CD4-positive, CD25-positive, alpha-beta regulatory T cell (primary cell): ENCODE data around the gene MAZ. TPM values are rescaled to one million over a fixed set of nuclear protein-coding genes. Genes with fewer than 3 reads are reported as not detected.

Source experiments
- ATAC-seq, 2 donors: fragments of 150-1000 bp; cut with Tn5 transposase; one replicate each; pipeline ENCODE4 v1.10.0; 2021; ENCODE audit warnings: low read depth in 2 of 2, moderate number of reproducible peaks in 2 of 2, moderate library complexity in 1 of 2
- DNase-seq, 3 donors: peaks; one replicate each; pipeline versions ENCODE4 v3.0.0 to v3.0.0-alpha.2; 2012 to 2022; ENCODE audit warnings: mixed read lengths in 1 of 3
- H3K27ac ChIP-seq: one replicate; pipeline ENCODE4 v1.7.0; 2013; ENCODE audit warnings: mild to moderate bottlenecking, low read length; ENCODE audit not compliant: insufficient read depth, poor library complexity, severe bottlenecking
- H3K27me3 ChIP-seq: one replicate; pipeline ENCODE4 v1.7.0; 2013; ENCODE audit warnings: low read length; ENCODE audit not compliant: control insufficient read depth, insufficient read depth
- H3K36me3 ChIP-seq: one replicate; pipeline ENCODE4 v1.7.0; 2013; ENCODE audit warnings: mild to moderate bottlenecking, low read length, moderate library complexity; ENCODE audit not compliant: control insufficient read depth, insufficient read depth
- H3K4me1 ChIP-seq: 2 replicates; pipeline ENCODE4 v1.7.0; 2013; ENCODE audit warnings: mild to moderate bottlenecking, low read length; ENCODE audit not compliant: insufficient read depth, control insufficient read depth, poor library complexity, severe bottlenecking
- H3K4me3 ChIP-seq: one replicate; pipeline ENCODE4 v1.7.0; 2013; ENCODE audit warnings: low read depth, mild to moderate bottlenecking, low read length, moderate library complexity
- H3K9me3 ChIP-seq, 2 experiments: 1 replicate in 1 of 2; 2 replicates in 1 of 2; pipeline ENCODE4 v1.7.0; 2013; ENCODE audit warnings: low read length in 2 of 2, mild to moderate bottlenecking in 1 of 2, moderate library complexity in 1 of 2; ENCODE audit not compliant: control insufficient read depth in 2 of 2
- H3K27ac Mint-ChIP-seq, 3 donors: one replicate each; pipeline ENCODE4 v1.8.0; 2020 to 2022; ENCODE audit warnings: mild to moderate bottlenecking in 3 of 3, mixed read lengths in 3 of 3, moderate library complexity in 2 of 3
- H3K27me3 Mint-ChIP-seq: one replicate; pipeline ENCODE4 v1.8.0; 2022; ENCODE audit warnings: mild to moderate bottlenecking, mixed read lengths
- H3K36me3 Mint-ChIP-seq: one replicate; pipeline ENCODE4 v1.8.0; 2020; ENCODE audit warnings: mixed read lengths
- H3K4me1 Mint-ChIP-seq, 4 donors: one replicate each; pipeline ENCODE4 v1.8.0; 2020 to 2022; ENCODE audit warnings: mixed read lengths in 4 of 4, mild to moderate bottlenecking in 1 of 4
- H3K4me3 Mint-ChIP-seq, 4 donors: one replicate each; pipeline ENCODE4 v1.8.0; 2020 to 2022; ENCODE audit warnings: mild to moderate bottlenecking in 4 of 4, mixed read lengths in 4 of 4, moderate library complexity in 3 of 4
- H3K9me3 Mint-ChIP-seq, 7 donors: one replicate each; pipeline ENCODE4 v1.8.0; 2020 to 2022; ENCODE audit warnings: mixed read lengths in 7 of 7, mild to moderate bottlenecking in 3 of 7, moderate library complexity in 2 of 7
- polyA plus RNA-seq, 4 donors: library from polyadenylated mRNA; unstranded; fragments of 300-500 nt; fragmentation: Illumina TruSeq; gene quantifications; one replicate each; pipeline ENCODE4 v1.2.3, GENCODE V29; 2021
- total RNA-seq: library from RNA; stranded (reverse); gene quantifications from one replicate; pipeline ENCODE4 v1.2.3, GENCODE V29; 2022

MAZ gene
- total and polyA plus RNA-seq, 5 donors from 2014 or later, result 36.9 to 224 (median 47.0) TPM

DNA sequence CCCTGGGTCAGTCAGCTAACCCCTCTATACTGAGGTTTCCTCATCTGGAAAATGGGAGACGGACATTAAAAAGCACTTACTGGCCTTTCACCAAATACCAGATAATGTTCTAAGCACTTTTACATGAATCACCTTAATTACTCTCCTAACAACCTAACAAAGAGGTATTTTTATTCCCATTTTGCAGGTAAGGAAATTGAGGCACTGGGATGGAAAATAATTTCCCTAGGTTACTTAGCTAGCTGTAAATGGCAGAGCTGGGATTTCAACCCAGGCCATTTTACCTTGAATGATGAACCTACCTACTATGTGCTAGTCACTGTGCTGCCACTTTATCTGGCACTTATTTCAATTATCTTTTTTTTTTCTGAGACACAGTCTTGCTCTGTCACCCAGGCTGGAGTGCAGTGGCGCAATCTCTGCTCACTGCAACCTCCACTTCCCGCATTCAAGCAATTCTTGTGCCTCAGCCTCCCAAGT, 12.1 kb upstream of the MAZ start:
- Mint-ChIP-seq H3K27ac (peak overlapping the region in 1 of 3 donors; percentile 1), H3K4me1 (peaks cover 16 to 44% (median 33%) of the 10 kb centered on the region in 4 donors), H3K4me3 (peak overlapping the region in 1 of 4 donors; percentile 71), H3K36me3 (peaks cover 28% of the 10 kb centered on the region), H3K9me3 (no peaks in the 10 kb centered on the region), H3K27me3 (peaks cover 8% of the 10 kb centered on the region)
- peaks cover 36% of the 10 kb centered on the region for H3K4me1 ChIP-seq
- peaks cover 30% of the 10 kb centered on the region for H3K36me3 ChIP-seq
- H3K27ac ChIP-seq, result no peak overlapping the region
- no peaks in the 10 kb centered on the region for H3K9me3 ChIP-seq
- DNase-seq, result no peak
- ATAC-seq, result no peak
- no peaks in the 10 kb centered on the region for H3K27me3 ChIP-seq
- H3K4me3 ChIP-seq, result no peak overlapping the region

GRCh38 chr16:29802416-29802935, 3.9 kb upstream of the MAZ start:
- H3K27ac Mint-ChIP-seq, result peak overlapping the region in 2 of 3 donors; percentile 25 to 75
- peaks cover 16% of the 10 kb centered on the region for H3K4me1 ChIP-seq
- no peak for ATAC-seq
- peak overlapping the region; percentile 7 to 90 (median 40) for H3K4me3 Mint-ChIP-seq
- no peak overlapping the region for H3K27ac ChIP-seq
- H3K4me1 Mint-ChIP-seq, result peaks cover 4 to 22% (median 18%) of the 10 kb centered on the region in 4 donors
- no peaks in the 10 kb centered on the region for H3K27me3 ChIP-seq
- no peak for DNase-seq
- H3K4me3 ChIP-seq, result no peak overlapping the region
- H3K36me3 ChIP-seq, result peaks cover 50% of the 10 kb centered on the region
- no peaks in the 10 kb centered on the region for H3K9me3 ChIP-seq
- H3K9me3 Mint-ChIP-seq, result peaks cover 0 to 2% (median 0%) of the 10 kb centered on the region in 7 donors
- H3K36me3 Mint-ChIP-seq, result peaks cover 34% of the 10 kb centered on the region
- peaks cover 4% of the 10 kb centered on the region for H3K27me3 Mint-ChIP-seq

DNA sequence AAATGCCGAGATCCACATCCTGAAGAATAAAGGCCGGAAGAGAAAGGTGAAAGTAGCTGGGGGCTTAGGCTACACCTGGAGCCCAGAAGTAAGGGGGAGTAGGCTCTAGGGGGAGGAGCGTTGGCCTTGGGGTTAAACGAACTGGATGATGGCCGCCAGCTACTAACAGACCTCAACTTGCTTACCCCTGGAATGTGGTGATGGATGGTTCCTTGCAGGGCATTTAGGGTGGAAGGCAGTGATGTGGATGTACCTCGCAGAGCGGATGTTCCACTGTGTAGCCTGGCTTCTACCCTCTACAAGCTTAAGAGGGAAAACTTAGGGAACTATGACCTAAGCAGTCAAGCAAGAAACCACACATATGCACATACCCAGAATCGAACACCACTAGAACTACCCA, 2.3 kb upstream of the MAZ start:
- Mint-ChIP-seq H3K27me3 (peaks cover 11% of the 10 kb centered on the region), H3K36me3 (peaks cover 26% of the 10 kb centered on the region), H3K4me1 (peaks cover 4 to 38% (median 25%) of the 10 kb centered on the region in 4 donors), H3K27ac (peak overlapping the region; percentile 99 to 100 (median 100)), H3K9me3 (peaks cover 0 to 2% (median 0%) of the 10 kb centered on the region in 7 donors), H3K4me3 (peak overlapping the region; percentile 90 to 100 (median 100))
- DNase-seq (no peak), ATAC-seq (no peak)
- Histone ChIP-seq H3K9me3 (no peaks in the 10 kb centered on the region), H3K27me3 (no peaks in the 10 kb centered on the region), H3K27ac (peak overlapping the region; percentile 94), H3K36me3 (peaks cover 35% of the 10 kb centered on the region), H3K4me1 (peaks cover 32% of the 10 kb centered on the region), H3K4me3 (peak overlapping the region; percentile 72)

DNA sequence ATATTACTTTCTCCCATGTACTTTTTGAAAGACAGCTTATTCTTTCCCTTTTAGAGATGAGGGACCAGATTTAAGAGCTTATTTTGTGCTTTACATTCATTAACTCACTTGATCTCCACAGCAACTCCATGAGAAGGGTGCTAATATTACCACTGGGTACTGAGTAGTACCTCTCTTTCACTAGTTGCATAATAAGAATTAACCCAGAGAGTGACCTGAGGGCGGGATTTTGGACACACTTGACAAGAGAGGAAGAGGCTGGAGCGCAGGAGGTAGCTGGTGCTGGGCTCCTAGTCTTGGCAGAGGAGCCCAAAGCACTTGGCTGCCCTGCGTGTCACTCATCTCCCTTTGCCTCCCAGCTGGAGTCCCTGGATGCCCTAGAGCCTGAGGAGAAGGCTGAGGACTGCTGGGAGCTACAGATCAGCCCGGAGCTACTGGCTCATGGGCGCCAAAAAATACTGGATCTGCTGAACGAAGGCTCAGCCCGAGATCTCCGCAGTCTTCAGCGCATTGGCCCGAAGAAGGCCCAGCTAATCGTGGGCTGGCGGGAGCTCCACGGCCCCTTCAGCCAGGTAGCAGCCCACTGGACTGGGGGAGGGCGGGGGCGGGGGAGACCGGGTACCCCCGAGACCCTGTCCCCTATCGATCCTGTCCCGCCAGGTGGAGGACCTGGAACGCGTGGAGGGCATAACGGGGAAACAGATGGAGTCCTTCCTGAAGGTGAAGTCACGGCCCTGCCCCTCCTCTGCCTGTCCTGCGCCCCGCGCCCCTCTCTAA, 1.7 kb upstream of the MAZ start:
- H3K9me3 Mint-ChIP-seq, result peaks cover 0 to 2% (median 0%) of the 10 kb centered on the region in 7 donors
- H3K27me3 Mint-ChIP-seq, result peaks cover 11% of the 10 kb centered on the region
- no peaks in the 10 kb centered on the region for H3K27me3 ChIP-seq
- H3K9me3 ChIP-seq, result no peaks in the 10 kb centered on the region
- peaks cover 20% of the 10 kb centered on the region for H3K36me3 Mint-ChIP-seq
- peak overlapping the region; percentile 72 for H3K4me3 ChIP-seq
- peak overlapping the region; percentile 90 to 100 (median 100) for H3K4me3 Mint-ChIP-seq
- DNase-seq, result no peak
- peaks cover 28% of the 10 kb centered on the region for H3K36me3 ChIP-seq
- H3K27ac ChIP-seq, result peak overlapping the region; percentile 94
- H3K27ac Mint-ChIP-seq, result peak overlapping the region; percentile 99 to 100 (median 100)
- H3K4me1 Mint-ChIP-seq, result peaks cover 4 to 42% (median 25%) of the 10 kb centered on the region in 4 donors
- H3K4me1 ChIP-seq, result peaks cover 38% of the 10 kb centered on the region
- peak in 1 of 2 donors; percentile 1 for ATAC-seq

GRCh38 chr16:29805232-29806098, 864 bp upstream of the MAZ start:
- Histone ChIP-seq H3K4me3 (peak overlapping the region; percentile 72), H3K36me3 (peaks cover 28% of the 10 kb centered on the region), H3K27ac (peak overlapping the region; percentile 94), H3K9me3 (no peaks in the 10 kb centered on the region), H3K27me3 (no peaks in the 10 kb centered on the region), H3K4me1 (peaks cover 46% of the 10 kb centered on the region)
- Mint-ChIP-seq H3K36me3 (peaks cover 19% of the 10 kb centered on the region), H3K27ac (peak overlapping the region; percentile 99 to 100 (median 100)), H3K4me1 (peaks cover 4 to 50% (median 32%) of the 10 kb centered on the region in 4 donors), H3K4me3 (peak overlapping the region; percentile 90 to 100 (median 100)), H3K9me3 (peaks cover 0 to 2% (median 0%) of the 10 kb centered on the region in 7 donors), H3K27me3 (peaks cover 11% of the 10 kb centered on the region)
- DNase-seq, result peak; percentile 96 to 99 (median 98)
- peak; percentile 70 to 75 for ATAC-seq

GRCh38 chr16:29806641-29807425, 504 bp downstream of the MAZ start:
- Histone ChIP-seq H3K4me3 (no peak overlapping the region), H3K27me3 (no peaks in the 10 kb centered on the region), H3K9me3 (no peaks in the 10 kb centered on the region), H3K27ac (peak overlapping the region; percentile 90), H3K36me3 (peaks cover 15% of the 10 kb centered on the region), H3K4me1 (peaks cover 60% of the 10 kb centered on the region)
- ATAC-seq (no peak), DNase-seq (peak in 2 of 3 donors; percentile 42 to 73)
- Mint-ChIP-seq H3K4me1 (peaks cover 4 to 64% (median 41%) of the 10 kb centered on the region in 4 donors), H3K27me3 (peaks cover 16% of the 10 kb centered on the region), H3K9me3 (no peaks in the 10 kb centered on the region), H3K27ac (peak overlapping the region; percentile 38 to 98 (median 96)), H3K36me3 (peaks cover 7% of the 10 kb centered on the region), H3K4me3 (peak overlapping the region; percentile 89 to 100 (median 95))
